Stimulated activated CD8-positive, alpha-beta memory T cell treated with anti-CD3 and anti-CD28 coated beads, Interleukin-15, amount 100 ng/mL, for 24 hours (primary cell): ENCODE measurements around the gene PLA2G12B.
"Not testable (repeated sequence)": the region's sequence is repeated elsewhere in the genome, so short reads cannot be mapped to it uniquely, and the experiment has no call there.

Experiments used
- DNase-seq: peaks from one replicate; pipeline ENCODE4 v3.0.0-alpha.2; 2020; ENCODE audit warnings: low read depth

The PLA2G12B gene

GRCh38 chr10:72935361-72935760, 19.2 kb downstream of the PLA2G12B start:
- no peak for DNase-seq

GRCh38 chr10:72932259-72933015, 22.2 kb downstream of the PLA2G12B start:
- DNase-seq: no peak

- DNase-seq: no peak
Measured at GRCh38 chr10:72930276-72930675, 24.3 kb downstream of the PLA2G12B start.

GRCh38 chr10:72928798-72929197, 25.8 kb downstream of the PLA2G12B start:
- no peak for DNase-seq

- no peak for DNase-seq
Measured at GRCh38 chr10:72927485-72927884, 27.1 kb downstream of the PLA2G12B start.

GRCh38 chr10:72925951-72926465, 28.6 kb downstream of the PLA2G12B start:
- no peak for DNase-seq

GRCh38 chr10:72924351-72924750, 30.3 kb downstream of the PLA2G12B start:
- DNase-seq: no peak

- DNase-seq: not testable (repeated sequence)
Measured at GRCh38 chr10:72921147-72921683, 33.4 kb downstream of the PLA2G12B start.

- DNase-seq: no peak
Measured at GRCh38 chr10:72918352-72918751, 36.3 kb downstream of the PLA2G12B start.

- DNase-seq: not testable (repeated sequence)
Measured at GRCh38 chr10:72917803-72918332, 36.7 kb downstream of the PLA2G12B start.

GRCh38 chr10:72917201-72917600, 37.4 kb downstream of the PLA2G12B start:
- DNase-seq: not testable (repeated sequence)

GRCh38 chr10:72913287-72913686, 41.3 kb downstream of the PLA2G12B start:
- DNase-seq: no peak

GRCh38 chr10:72912736-72913135, 41.9 kb downstream of the PLA2G12B start:
- DNase-seq: no peak

- DNase-seq: no peak
Measured at GRCh38 chr10:72911758-72912157, 42.8 kb downstream of the PLA2G12B start.

GRCh38 chr10:72910705-72911104, 43.9 kb downstream of the PLA2G12B start:
- DNase-seq: no peak

GRCh38 chr10:72906446-72906845, 48.2 kb downstream of the PLA2G12B start:
- no peak for DNase-seq

GRCh38 chr10:72904806-72905205, 49.8 kb downstream of the PLA2G12B start:
- no peak for DNase-seq

GRCh38 chr10:72903941-72904446, 50.6 kb downstream of the PLA2G12B start:
- DNase-seq: not testable (repeated sequence)

- DNase-seq: no peak
Measured at GRCh38 chr10:72899545-72899944, 55.1 kb downstream of the PLA2G12B start.

GRCh38 chr10:72898616-72899015, 56.0 kb downstream of the PLA2G12B start:
- no peak for DNase-seq

GRCh38 chr10:72895236-72895850, 59.3 kb downstream of the PLA2G12B start:
- no peak for DNase-seq

GRCh38 chr10:72893136-72893798, 61.3 kb downstream of the PLA2G12B start, which contains the start of gene OIT3:
OIT3 (plus strand) TSS chr10:72893739; CDS start chr10:72893799, 60 bp downstream.
- DNase-seq: no peak
